A549 treated with RU486 at 1 μM for 4 hours (cell line): ENCODE data around the gene DEFB118. TPM values are rescaled to one million over a fixed set of nuclear protein-coding genes. Genes with fewer than 3 reads are reported as not detected.

Experiments
- total RNA-seq: library from RNA; stranded (reverse); fragments of 200-300 nt; extraction: Qiagen RNA extraction; gene quantifications from 5 replicates; pipeline ENCODE4 v1.2.3, GENCODE V29; 2022; ENCODE audit warnings: low read depth

The DEFB118 gene
- not detected in 5 replicates for total RNA-seq

DNA sequence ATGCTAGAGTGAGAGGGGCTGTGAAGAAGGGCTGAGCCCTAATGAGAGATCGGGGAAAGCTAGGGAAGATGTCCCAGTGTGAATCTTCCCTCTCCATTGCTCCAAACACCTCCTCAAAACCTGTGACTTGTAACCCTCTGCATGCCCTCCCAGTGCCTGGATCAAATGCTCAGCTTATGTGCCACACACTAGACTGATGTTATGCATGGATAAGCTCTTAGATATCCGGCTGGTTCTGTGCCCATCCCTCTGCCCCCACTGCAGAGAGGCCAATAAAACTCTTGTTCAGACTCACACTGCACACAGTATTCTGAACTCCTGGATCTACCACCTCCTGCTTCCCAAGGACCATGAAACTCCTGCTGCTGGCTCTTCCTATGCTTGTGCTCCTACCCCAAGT, at the start of gene DEFB118:
Gene DEFB118, plus strand, starts transcription at position 301 of the 400 bp plus-strand sequence. Its CDS starts 50 bp downstream, at position 351.

DNA sequence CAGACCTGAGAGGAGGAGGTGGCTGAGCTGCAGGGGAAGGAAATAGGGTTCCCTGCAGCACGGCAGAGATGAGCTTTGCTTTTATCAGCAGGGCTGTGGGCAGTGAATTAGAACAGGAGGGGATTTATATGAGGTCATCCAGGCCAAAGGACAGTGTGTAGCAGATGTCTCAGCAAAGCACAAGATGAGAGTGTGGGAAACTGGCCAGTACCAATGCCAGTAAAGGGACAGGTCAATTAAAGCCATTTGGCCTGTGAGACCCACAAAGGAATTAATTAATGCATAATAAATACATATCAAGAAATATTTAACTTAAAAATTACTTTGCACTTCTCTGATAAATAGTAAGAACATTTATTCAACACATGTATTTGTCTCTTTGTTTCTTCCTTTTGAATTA, 22.1 kb downstream of the DEFB118 start, which contains the start of gene DEFB119:
Gene DEFB119, minus strand, starts transcription at position 101 of the 400 bp plus-strand sequence. CDS start 107 bp downstream, outside the sequence.

DNA sequence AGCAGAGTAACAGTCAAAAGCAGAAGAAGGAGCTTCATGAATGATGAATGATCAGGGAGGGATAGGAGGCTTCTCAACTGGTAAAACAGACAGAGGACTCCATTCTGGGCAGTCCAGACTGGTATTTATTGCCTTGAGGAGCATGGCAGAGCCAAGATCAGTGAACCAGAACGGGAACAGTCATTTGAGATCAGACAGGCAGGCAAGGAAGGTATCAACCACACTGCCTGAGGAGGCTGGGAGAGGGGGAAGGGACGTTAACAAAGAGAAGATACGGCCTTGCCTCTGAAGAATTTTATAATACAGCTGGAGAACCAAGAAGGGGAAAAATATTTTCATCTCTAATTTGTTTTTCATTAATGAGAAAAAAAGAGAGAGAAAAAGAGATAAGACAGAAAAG, 37.7 kb downstream of the DEFB118 start, which contains the start of gene DEFB121:
Gene DEFB121, minus strand, starts transcription at position 101 of the 400 bp plus-strand sequence. Its CDS starts 63 bp downstream, at position 38.

Other genes with a start within 250 kb of the DEFB118 start
- gene DEFB115, start 110.9 kb upstream of the DEFB118 start, total RNA-seq: not detected in 5 replicates
- gene DEFB116, start 60.0 kb upstream of the DEFB118 start, total RNA-seq: not detected in 5 replicates
- gene DEFB119, start 22.0 kb downstream of the DEFB118 start, total RNA-seq: not detected in 5 replicates
- not detected in 5 replicates for gene DEFB121, start 37.6 kb downstream of the DEFB118 start, total RNA-seq
- gene DEFB123, start 72.0 kb downstream of the DEFB118 start, total RNA-seq: not detected in 5 replicates
- not detected in 5 replicates for gene DEFB124, start 106.5 kb downstream of the DEFB118 start, total RNA-seq
- gene REM1, start 106.7 kb downstream of the DEFB118 start, total RNA-seq: 0.11 to 0.20 TPM (median 0.15 TPM) in 3 of 5 replicates, not detected in the others
- 200 to 267 TPM (median 242 TPM) in 5 replicates for gene HM13, start 145.8 kb downstream of the DEFB118 start, total RNA-seq
- gene ID1, start 236.7 kb downstream of the DEFB118 start, total RNA-seq: 204 to 340 TPM (median 288 TPM) in 5 replicates